Measurements from ENCODE around the gene HS3ST4. TPM values are rescaled to one million over a fixed set of nuclear protein-coding genes. Genes with fewer than 3 reads are reported as not detected.

HS3ST4 gene
- total RNA-seq, 1 experiment from 2014 or later, result 0.07 TPM

DNA sequence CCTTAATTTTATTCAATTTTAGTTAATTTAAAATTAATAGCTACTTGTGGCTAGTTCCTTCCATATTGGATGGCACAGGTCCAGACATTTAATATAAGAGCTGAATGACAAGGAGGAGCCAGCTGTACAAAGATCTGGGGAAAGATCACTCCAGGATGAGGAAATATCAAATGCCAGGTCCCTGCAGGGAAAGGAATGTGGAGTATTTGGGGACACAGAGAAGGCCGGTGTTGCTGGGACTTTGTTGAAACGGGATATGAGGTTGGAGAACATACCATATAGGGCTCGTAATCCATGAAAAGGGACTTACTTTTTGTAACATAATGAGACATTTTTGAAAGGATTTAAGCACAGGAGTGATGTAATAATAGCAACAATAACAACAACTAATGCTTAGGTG lies 426.8 kb downstream of the HS3ST4 start:
- in situ Hi-C loops (cut with HindIII; ENCODE audit: low pct_unique_long_range_greater_than_20kb, low sequenced_read_pairs), result no loop called here
- DNase-seq (ENCODE audit: low read depth), result no peak

DNA sequence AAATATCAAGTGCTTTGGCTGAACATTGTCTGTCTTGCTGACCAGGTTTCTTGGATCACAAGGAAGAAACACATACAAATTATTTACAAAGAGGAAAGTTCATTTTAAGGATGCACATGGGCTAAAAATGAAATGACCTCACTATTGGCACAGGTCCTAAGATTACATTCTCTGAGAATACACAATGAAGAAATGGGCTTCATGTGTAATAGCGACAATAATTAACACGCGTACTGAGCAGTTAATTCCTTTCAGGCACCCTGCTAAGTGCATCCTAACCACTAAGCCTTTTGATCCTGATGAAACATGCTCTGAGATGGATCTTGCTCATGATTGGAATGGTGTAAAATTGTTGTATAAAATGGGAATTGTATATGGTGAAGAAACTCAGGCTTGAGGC lies 429.0 kb downstream of the HS3ST4 start:
- no peak for DNase-seq (ENCODE audit: low read depth)
- in situ Hi-C loops (cut with HindIII; ENCODE audit: low pct_unique_long_range_greater_than_20kb, low sequenced_read_pairs), result no loop called here

DNA sequence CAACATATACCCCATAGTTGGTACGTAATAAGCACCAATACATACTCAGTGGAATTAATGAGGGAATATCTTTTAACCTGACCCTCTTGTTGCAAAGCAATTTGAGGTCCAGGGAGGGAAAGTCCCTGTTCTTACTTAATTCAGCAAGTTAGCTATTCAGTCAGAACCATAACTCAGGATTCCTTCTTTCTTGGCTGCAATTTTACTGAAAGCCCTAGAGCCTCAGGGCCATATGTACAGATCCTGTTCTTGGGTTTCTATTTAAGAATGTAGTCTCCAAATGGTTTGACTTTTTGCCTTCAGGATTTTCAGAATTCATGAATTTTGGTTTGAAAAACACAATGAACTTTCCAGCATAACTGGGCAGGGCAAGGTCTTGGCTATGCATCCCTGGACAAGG lies 436.5 kb downstream of the HS3ST4 start:
- in situ Hi-C loops (cut with HindIII; ENCODE audit: low pct_unique_long_range_greater_than_20kb, low sequenced_read_pairs), result no loop called here
- no peak for DNase-seq (ENCODE audit: low read depth)

DNA sequence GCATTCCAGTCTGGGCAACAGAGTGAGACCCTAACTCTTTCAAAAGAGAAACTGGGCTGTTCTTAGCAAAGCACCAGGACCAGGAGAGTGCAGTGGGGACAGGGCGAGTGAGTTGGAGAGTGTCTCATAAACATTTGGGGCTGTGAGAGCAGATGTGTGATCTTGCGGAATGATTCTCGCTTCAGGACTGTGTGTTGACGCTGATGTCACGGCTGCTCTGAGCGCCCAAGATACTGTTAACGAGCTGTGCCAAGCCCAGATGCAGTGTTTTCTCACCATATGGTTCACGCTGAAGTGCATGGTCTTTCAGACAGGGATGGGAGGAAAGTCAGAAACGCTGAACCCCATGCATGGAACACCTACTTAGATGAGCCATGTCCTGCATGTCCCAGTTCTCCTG lies 438.2 kb downstream of the HS3ST4 start:
- no peak for DNase-seq (ENCODE audit: low read depth)
- in situ Hi-C loops (cut with HindIII; ENCODE audit: low pct_unique_long_range_greater_than_20kb, low sequenced_read_pairs), result no loop called here

DNA sequence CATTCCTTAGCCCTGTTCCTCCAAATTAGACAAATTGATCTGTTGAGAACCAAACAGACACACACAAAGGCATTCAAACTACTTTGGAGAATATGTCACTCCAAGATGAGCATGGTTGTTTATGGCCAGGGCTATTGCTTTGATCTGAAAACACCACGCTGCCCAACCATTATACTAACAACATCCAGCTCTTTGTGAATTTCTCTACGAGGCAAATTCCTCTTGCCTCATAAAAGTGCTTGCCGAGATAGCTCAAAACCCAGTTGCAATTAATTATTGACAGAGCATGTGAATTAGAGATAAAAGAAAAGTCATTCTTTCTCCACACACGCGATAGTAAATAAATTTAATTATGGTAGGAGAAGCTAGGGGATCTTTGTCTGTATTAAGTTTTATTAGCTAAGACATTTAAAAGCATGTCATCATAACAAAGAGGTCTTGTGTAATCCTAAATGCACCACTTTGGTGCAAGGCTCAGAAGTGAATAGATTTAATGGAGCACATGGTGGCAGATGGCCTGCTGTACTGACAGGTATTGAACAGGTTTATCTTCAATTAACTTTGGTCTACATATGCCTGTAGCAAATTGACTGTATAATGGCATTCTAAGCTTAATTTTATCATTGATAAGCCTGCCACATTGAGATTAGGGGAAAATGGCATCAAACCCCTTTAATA lies 441.8 kb downstream of the HS3ST4 start:
- in situ Hi-C loops (cut with HindIII; ENCODE audit: low pct_unique_long_range_greater_than_20kb, low sequenced_read_pairs), result no loop called here
- no peak for DNase-seq (ENCODE audit: low read depth)

DNA sequence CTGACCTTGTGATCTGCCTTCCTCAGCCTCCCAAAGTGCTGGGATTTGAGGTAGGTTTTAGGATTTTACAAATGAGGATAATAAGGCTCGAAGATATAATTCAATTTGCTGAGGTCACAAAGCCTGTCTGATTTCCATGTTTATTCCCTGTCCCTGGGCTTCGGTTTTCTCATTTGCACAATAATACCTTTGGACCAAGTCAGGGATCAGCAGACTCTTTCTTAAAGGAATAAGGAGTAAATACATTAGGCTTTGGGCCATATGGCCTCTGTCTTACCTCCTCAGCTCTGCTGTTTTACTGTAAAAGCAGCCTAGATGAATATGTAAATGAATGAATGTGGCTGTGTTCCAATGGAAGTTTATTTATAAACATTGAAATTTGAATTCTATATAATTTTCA lies 442.8 kb downstream of the HS3ST4 start:
- in situ Hi-C loops (cut with HindIII; ENCODE audit: low pct_unique_long_range_greater_than_20kb, low sequenced_read_pairs), result no loop called here
- no peak for DNase-seq (ENCODE audit: low read depth)

DNA sequence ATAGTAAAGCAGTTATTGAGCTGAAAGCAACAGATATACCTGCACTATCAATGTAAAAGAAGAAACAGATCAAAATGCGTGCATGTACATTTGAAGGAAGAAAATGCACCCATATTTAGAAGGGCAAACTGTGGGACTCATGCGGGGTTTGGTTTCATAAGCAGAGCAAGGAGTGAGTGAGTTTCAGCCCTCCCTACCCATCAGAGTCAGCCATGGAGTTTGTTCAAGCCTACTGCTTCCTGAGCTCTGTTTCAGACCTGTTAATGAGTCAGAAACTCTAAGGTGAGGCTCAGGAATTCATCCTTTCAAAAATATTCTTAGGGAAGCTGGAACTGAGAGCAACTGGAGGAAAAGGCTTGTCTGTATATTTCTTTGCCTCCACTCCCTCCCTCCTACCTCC lies 446.2 kb downstream of the HS3ST4 start:
- DNase-seq (ENCODE audit: low read depth), result no peak
- in situ Hi-C loops (cut with HindIII; ENCODE audit: low pct_unique_long_range_greater_than_20kb, low sequenced_read_pairs), result no loop called here

DNA sequence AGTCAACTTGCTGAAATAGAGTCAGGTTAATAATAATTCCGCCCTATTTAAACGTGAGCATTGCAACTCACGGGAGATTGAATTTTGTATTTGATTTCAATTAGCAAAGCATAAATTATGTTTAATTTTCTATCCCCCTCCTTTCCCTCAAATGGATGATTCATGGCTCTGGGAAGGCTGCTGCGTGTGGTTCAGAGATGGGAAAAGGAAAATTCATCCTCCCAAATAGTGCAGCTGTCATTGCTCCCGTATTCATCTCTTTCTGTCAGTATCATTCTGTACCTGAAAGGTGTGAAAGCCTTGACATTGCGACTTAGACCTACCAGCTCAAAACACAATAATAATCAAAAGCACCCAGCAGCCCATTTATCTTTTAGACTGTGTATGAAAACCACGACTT lies 447.3 kb downstream of the HS3ST4 start:
- in situ Hi-C loops (cut with HindIII; ENCODE audit: low pct_unique_long_range_greater_than_20kb, low sequenced_read_pairs), result no loop called here
- DNase-seq (ENCODE audit: low read depth), result no peak

DNA sequence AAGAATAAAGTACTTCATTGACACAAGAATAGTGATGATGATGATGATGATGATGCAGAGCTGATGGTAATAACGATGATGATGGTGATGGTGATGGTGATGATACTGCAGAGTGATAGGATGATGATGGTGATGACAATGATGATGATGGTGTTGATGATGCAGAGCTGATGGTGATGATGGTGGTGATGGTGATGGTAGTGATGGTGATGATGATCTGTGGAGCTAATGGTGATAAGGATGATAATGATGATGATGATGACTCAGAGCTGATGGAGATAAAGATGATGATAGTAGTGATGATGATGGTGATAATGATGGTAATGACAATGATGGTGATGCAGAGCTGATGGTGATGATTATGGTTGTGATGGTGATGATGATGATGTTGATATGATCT lies 448.1 kb downstream of the HS3ST4 start:
- no peak for DNase-seq (ENCODE audit: low read depth)
- in situ Hi-C loops (cut with HindIII; ENCODE audit: low pct_unique_long_range_greater_than_20kb, low sequenced_read_pairs), result no loop called here

DNA sequence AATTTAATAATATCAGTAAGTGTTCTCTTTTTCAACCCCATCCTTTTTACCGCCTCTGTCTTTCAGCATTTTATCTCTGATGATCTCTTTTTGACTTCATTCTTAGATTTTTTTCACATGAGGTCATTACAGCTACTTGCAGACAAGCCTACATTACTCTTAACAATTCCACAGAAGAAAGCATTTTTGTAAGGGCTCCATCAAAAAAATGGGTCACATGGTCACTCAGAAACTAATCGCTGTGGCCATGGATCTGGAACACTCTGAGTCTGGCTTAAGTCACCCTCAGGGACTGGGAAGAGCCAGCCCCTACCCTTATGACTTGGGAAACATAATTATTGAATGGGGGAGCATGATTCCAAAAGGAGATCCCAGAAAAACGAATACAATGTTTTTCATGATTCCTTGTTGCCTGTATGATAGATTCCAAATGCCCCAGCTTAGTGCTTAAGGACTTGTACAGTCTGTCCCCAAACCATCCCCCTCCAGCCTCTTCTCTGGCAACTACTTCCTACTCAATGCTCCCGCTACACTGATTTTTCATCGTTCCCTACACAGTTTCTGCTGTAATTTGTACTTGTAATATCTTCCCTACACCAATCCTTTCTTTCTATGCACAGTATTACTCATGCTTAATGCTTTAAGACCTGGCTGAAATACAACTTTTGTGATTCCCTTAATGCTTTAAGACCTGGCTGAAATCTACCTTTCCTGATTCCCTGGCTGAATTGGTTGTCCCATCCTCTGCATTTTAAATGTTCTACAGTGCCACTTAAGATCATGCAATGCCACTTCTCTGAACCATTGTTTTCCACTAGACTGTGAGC lies 457.8 kb downstream of the HS3ST4 start:
- in situ Hi-C loops (cut with HindIII; ENCODE audit: low pct_unique_long_range_greater_than_20kb, low sequenced_read_pairs), result no loop called here
- DNase-seq (ENCODE audit: low read depth), result no peak

DNA sequence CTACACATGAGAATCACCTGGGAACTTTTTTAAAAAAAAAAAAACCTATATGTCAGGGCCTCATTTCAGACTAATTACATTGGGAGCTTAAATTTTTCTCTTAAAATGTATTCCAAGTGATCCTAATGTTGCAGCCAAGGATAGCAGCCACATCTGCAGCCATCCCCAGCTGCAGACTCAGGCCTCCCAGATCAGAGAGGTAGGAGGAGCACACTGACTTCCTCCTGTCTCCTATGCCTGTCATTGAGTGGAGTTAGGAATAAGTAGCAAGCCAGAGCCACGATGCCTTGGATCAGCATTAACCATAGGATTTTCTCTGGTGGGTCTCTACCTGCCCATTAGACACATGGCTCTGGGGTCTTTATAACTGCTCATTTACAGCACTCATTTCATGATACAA lies 463.5 kb downstream of the HS3ST4 start:
- in situ Hi-C loops (cut with HindIII; ENCODE audit: low pct_unique_long_range_greater_than_20kb, low sequenced_read_pairs), result no loop called here
- no peak for DNase-seq (ENCODE audit: low read depth)

DNA sequence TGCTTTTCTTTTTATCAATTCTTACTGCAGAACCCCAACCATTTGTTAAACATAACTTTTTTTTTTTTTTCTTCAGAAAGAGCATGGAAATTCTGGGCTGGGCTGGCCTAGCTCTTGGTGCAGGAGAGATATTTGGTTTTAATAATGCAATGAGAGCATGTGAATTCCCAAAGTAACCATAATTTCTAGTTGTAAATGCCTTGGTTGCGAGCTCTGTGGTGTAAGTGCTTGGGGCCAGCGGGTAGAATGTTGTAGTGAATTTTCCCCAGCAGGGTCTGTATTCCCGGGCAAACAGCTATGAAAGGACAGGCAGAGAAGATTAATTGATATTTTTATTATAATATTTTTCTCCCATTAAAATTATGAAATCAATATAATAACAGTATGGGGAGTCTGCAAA lies 465.6 kb downstream of the HS3ST4 start:
- no peak for DNase-seq (ENCODE audit: low read depth)
- in situ Hi-C loops (cut with HindIII; ENCODE audit: low pct_unique_long_range_greater_than_20kb, low sequenced_read_pairs), result no loop called here

DNA sequence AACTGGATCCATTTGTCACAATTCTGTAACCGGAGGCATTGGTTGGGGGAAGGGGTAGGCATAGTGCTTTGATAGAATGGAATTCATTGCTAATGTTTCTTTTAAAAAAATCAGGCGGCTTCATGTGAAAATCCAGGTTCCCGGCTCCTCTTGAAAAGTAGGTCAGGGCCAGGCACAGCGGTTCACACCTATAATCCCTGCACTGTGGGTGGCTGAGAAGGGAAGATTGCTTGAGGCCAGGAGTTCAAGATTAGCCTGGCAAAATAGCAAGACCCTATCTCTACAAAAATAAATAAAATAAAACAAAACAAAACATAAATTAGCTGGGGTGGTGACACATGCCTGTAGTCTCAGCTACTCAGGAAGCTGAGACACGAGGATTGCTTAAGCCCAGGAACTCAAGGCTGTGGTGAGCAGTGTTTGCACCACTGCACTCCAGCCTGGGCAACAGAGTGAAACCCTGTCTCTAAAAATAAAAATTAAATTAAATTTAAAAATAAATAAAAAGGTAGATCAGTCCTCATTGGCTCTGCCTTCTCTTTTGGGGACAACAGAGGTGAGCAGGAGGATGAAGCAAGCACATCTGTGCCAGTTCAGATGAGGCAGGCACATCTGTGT lies 466.5 kb downstream of the HS3ST4 start:
- DNase-seq (ENCODE audit: low read depth), result no peak
- in situ Hi-C loops (cut with HindIII; ENCODE audit: low pct_unique_long_range_greater_than_20kb, low sequenced_read_pairs), result no loop called here

DNA sequence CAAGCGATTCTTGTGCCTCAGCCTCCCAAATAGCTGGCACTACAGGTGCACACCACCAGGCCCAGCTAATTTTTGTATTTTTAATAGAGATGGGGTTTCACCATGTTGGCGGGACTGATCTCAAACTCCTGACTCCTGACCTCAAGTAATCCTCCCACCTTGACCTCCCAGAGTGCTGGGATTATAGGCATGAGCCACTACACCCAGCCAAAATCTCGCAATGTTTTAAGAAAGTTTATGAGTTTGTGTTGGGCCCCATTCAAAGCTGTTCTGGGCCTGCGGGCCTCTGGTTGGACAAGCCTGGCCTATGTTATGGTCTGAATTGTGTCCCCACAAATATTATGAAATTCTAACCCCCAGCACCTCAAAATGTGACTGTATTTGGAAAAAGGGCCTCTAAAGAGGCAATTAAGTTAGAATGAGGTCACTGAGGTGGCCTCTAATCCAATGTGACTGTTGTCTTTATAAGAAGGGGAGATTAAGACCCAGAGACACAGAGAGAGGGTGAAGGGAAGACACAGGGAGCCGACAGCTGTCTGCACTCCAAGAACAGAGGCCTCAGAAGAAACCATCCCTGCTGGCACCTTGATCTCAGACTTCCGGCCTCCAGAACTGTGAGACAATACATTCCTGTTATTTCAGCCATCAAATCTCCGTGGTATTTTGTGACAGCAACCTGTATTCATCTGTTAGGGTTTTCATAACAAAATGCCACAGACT lies 469.9 kb downstream of the HS3ST4 start:
- DNase-seq (ENCODE audit: low read depth), result no peak
- in situ Hi-C loops (cut with HindIII; ENCODE audit: low pct_unique_long_range_greater_than_20kb, low sequenced_read_pairs), result no loop called here

DNA sequence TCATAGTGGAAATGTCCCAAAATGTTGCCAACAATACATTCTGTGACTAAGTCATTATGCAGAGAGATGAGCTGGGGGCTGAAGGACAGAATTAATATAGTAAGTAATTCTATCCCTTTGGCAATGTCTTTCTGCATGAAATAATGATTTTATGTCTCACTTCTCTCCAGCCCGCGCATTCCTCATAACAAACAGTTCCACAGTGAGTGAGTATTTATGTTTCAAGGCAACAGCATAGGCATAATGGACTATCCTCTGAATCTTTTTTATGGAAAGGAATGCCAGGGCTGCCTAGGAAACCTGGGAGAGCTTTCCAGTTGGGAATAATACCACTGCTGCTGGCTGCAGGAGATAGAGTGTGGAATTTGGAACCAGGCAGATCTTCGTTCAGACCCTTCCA lies 477.7 kb downstream of the HS3ST4 start:
- in situ Hi-C loops (cut with HindIII; ENCODE audit: low pct_unique_long_range_greater_than_20kb, low sequenced_read_pairs), result no loop called here
- DNase-seq (ENCODE audit: low read depth), result no peak

DNA sequence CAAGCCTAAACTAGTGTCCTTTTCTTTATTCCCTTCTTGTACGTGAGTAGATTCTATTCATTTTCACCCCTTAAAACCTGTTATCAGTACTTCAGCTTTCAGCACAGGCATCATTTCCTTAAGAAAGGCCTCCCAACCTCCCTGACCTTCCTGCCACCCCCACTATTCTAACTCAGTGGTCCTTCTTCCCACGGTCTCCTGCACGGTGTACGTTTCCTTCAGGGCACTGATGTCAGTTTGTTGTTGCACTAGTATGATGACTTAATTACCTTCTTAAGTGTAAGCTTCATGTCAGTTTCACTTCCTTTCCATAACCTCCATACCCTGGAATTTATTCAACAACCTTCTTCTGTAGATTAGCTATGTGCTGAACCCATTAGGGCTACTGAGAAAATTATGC lies 484.2 kb downstream of the HS3ST4 start:
- in situ Hi-C loops (cut with HindIII; ENCODE audit: low pct_unique_long_range_greater_than_20kb, low sequenced_read_pairs), result no loop called here
- DNase-seq (ENCODE audit: low read depth), result no peak

DNA sequence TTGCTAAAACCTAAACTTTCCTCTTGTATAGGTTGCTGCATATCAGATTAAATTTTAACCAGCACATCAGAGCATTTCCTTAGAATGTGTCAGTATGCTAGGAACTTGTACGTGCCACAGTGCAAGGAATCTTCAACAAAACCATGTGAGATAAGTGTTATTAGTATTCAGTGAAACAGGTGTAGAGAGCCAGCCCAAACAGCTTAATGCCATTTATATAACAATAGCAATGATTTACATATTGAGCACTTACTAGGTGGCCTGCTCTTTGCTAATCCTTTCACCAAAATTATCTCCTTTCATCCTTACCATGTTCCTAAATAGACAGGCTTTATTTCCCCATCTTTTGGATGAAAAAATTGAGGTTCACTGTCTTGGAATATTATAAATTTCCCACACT lies 485.7 kb downstream of the HS3ST4 start:
- DNase-seq (ENCODE audit: low read depth), result no peak
- in situ Hi-C loops (cut with HindIII; ENCODE audit: low pct_unique_long_range_greater_than_20kb, low sequenced_read_pairs), result no loop called here

DNA sequence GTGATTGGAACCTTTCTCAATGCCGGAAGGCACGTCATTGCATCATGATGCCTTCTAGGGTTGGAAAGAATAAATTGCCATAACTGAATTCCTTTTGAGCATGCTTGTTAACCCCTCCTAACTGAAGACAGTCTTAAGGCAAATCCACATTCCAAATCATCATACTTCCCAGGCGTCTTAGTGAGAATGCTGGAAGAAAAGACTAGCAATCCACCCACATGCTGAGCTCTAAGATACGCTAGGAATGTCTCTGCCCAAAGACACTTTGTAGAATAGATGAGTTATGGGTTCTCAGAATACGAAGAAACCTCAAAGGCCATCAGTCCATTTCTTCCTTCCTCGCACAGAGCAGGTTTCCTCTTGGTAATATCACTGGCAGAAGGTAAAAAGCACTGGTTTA lies 486.5 kb downstream of the HS3ST4 start:
- DNase-seq (ENCODE audit: low read depth), result no peak
- in situ Hi-C loops (cut with HindIII; ENCODE audit: low pct_unique_long_range_greater_than_20kb, low sequenced_read_pairs), result no loop called here

DNA sequence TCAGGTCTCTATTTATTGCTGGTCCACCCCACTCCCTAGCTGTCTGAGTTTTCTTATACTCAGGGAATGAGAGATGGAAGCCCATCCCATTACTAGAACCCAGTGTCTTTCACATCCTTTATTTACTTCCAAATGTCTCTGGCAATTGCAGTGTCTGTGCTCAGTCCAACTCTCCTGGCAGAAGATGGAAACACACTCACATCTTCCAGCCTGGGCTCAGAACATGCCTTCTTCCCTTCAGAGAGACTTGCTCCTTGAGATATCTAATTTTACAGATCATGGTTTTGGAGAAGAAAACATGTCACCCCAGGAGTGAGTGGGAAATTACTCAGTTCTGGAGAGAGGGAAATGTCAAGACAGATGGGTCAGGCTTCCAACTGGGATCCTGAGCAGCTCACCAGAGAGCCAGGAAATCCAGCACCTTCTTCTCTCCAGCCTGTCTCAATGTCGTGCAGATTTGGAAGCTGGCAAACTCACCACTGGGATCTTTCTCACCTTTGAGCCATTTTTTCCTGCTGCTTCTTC lies 494.4 kb downstream of the HS3ST4 start:
- in situ Hi-C loops (cut with HindIII; ENCODE audit: low pct_unique_long_range_greater_than_20kb, low sequenced_read_pairs), result no loop called here
- DNase-seq (ENCODE audit: low read depth), result no peak
